ENCODE results near the gene GIPC2. TPM values are rescaled to one million over a fixed set of nuclear protein-coding genes. Genes with fewer than 3 reads are reported as not detected.

The GIPC2 gene
- total RNA-seq, 1 donor from 2014 or later = 9.0 TPM

Other genes starting within 250 kb of the GIPC2 start
- 0.68 TPM for gene NEXN, start 157.3 kb upstream of the GIPC2 start, total RNA-seq
- gene FUBP1, start 66.9 kb upstream of the GIPC2 start, total RNA-seq = 23.2 TPM
- 7.3 TPM for gene DNAJB4, start 41.0 kb upstream of the GIPC2 start, total RNA-seq